DND-41 (cell line): ENCODE data around the gene CAPN2.

Experiments used
- ATAC-seq: fragments of 200-7000 bp; cut with Tn5 transposase; 3 replicates; pipeline ENCODE4 v1.9.1; 2021; ENCODE audit warnings: low read depth; ENCODE audit not compliant: insufficient read depth
- DNase-seq: peaks from one replicate; pipeline ENCODE4 v3.0.0-alpha.2; 2020
- H2AFZ ChIP-seq: 2 replicates; pipeline ENCODE4 v1.6.0; 2012; ENCODE audit warnings: low read depth, low read length
- H3K27ac ChIP-seq: 2 replicates; pipeline ENCODE4 v1.5.1; 2012; ENCODE audit warnings: low read length, inconsistent platforms
- H3K27me3 ChIP-seq: fragments of 200-600 bp; sonication (generic); 2 replicates; pipeline ENCODE4 v1.6.0; 2012; ENCODE audit warnings: low read length, mild to moderate bottlenecking, inconsistent platforms; ENCODE audit not compliant: insufficient read depth, poor library complexity
- H3K36me3 ChIP-seq: 2 replicates; pipeline ENCODE4 v1.5.1; 2012; ENCODE audit warnings: low read length, inconsistent platforms; ENCODE audit not compliant: insufficient read depth
- H3K4me1 ChIP-seq: 2 replicates; pipeline ENCODE4 v1.5.1; 2012; ENCODE audit warnings: mild to moderate bottlenecking, low read length; ENCODE audit not compliant: insufficient read depth
- H3K4me2 ChIP-seq: 2 replicates; pipeline ENCODE4 v1.6.0; 2012; ENCODE audit warnings: mild to moderate bottlenecking, moderate library complexity, low read length, inconsistent platforms; ENCODE audit not compliant: insufficient read depth
- H3K4me3 ChIP-seq, 2 experiments: fragments of 200-600 bp in 1 of 2; shearing (Covaris generic) in 1 of 2; 2 replicates each; pipeline ENCODE4 v1.5.1; 2012 to 2016; ENCODE audit warnings: inconsistent platforms in 2 of 2, low read length in 2 of 2, mild to moderate bottlenecking in 2 of 2, low read depth in 1 of 2, moderate library complexity in 1 of 2
- H3K79me2 ChIP-seq: 2 replicates; pipeline ENCODE4 v1.6.0; 2012; ENCODE audit warnings: low read length, inconsistent platforms; ENCODE audit not compliant: insufficient read depth
- H3K9ac ChIP-seq: 2 replicates; pipeline ENCODE4 v1.6.0; 2012; ENCODE audit warnings: low read depth, mild to moderate bottlenecking, inconsistent platforms, low read length, moderate library complexity
- H3K9me3 ChIP-seq: 2 replicates; pipeline ENCODE4 v1.5.1; 2012; ENCODE audit warnings: low read length, moderate library complexity, mild to moderate bottlenecking, inconsistent platforms; ENCODE audit not compliant: insufficient read depth, severe bottlenecking
- H4K20me1 ChIP-seq: 2 replicates; pipeline ENCODE4 v1.6.0; 2012; ENCODE audit warnings: low read length; ENCODE audit not compliant: insufficient read depth
- CTCF ChIP-seq: IDR thresholded peaks from 2 replicates; pipeline ENCODE4 v1.5.1; 2012; ENCODE audit warnings: borderline replicate concordance, low read length, moderate library complexity, mild to moderate bottlenecking; ENCODE audit not compliant: poor library complexity, severe bottlenecking; ENCODE audit errors: extremely low read depth
- EZH2 ChIP-seq: IDR thresholded peaks from 3 replicates; pipeline ENCODE4 v1.6.1; 2012; ENCODE audit warnings: borderline replicate concordance, low read depth, mild to moderate bottlenecking, moderate library complexity, low read length, inconsistent platforms; ENCODE audit not compliant: severe bottlenecking

Gene CAPN2

GRCh38 chr1:223665592-223666312 is 46.6 kb upstream of the CAPN2 start, which contains the start of gene CAPN8:
CAPN8 (minus strand) TSS chr1:223665701; CDS start chr1:223665646, 55 bp downstream.
- H3K27ac ChIP-seq: no peak within 1 kb of the TSS
- ATAC-seq: no peak
- H3K9ac ChIP-seq: no peak within 1 kb of the TSS
- no peak within 1 kb of the TSS for H2AFZ ChIP-seq
- no peaks in the 10 kb centered on the region for H3K79me2 ChIP-seq
- TF ChIP-seq EZH2: no peak
- TF ChIP-seq CTCF: no peak
- no peak for DNase-seq
- H3K27me3 ChIP-seq: no peaks in the 10 kb centered on the region
- no peaks in the 10 kb centered on the region for H3K9me3 ChIP-seq
- H3K4me1 ChIP-seq: no peaks in the 10 kb centered on the region
- no peak within 1 kb of the TSS for H3K4me3 ChIP-seq
- H3K36me3 ChIP-seq: no peaks in the 10 kb centered on the region
- no peaks in the 10 kb centered on the region for H4K20me1 ChIP-seq
- H3K4me2 ChIP-seq: no peak within 1 kb of the TSS

GRCh38 chr1:223667484-223668182 is 44.7 kb upstream of the CAPN2 start:
- Histone ChIP-seq H3K9ac (no peak overlapping the region), H3K9me3 (no peaks in the 10 kb centered on the region), H3K4me3 (no peak overlapping the region), H4K20me1 (no peaks in the 10 kb centered on the region), H3K4me2 (no peak overlapping the region), H2AFZ (no peak overlapping the region), H3K27ac (no peak overlapping the region), H3K79me2 (no peaks in the 10 kb centered on the region), H3K4me1 (no peaks in the 10 kb centered on the region), H3K27me3 (no peaks in the 10 kb centered on the region), H3K36me3 (no peaks in the 10 kb centered on the region)
- ATAC-seq (no peak), DNase-seq (no peak)
- TF ChIP-seq CTCF (no peak), EZH2 (no peak)

- no peak overlapping the region for H3K27ac ChIP-seq
- TF ChIP-seq EZH2 (no peak), CTCF (no peak)
- no peak for DNase-seq
These were observed 43.1 kb upstream of the CAPN2 start for GRCh38 chr1:223669003-223669795.

More at GRCh38 chr1:223669003-223669795, 43.1 kb upstream of the CAPN2 start:
- peaks cover 4% of the 10 kb centered on the region for H3K9me3 ChIP-seq
- no peaks in the 10 kb centered on the region for H3K27me3 ChIP-seq
- no peak overlapping the region for H2AFZ ChIP-seq
- H3K36me3 ChIP-seq: no peaks in the 10 kb centered on the region
- no peaks in the 10 kb centered on the region for H3K79me2 ChIP-seq
- no peak overlapping the region for H3K4me3 ChIP-seq
- no peaks in the 10 kb centered on the region for H4K20me1 ChIP-seq
- ATAC-seq: no peak
- H3K9ac ChIP-seq: no peak overlapping the region
- H3K4me2 ChIP-seq: no peak overlapping the region
- H3K4me1 ChIP-seq: no peaks in the 10 kb centered on the region
